Measurements from ENCODE around the gene KIF16B.
A peak's percentile ranks its signal among the peaks of the same experiment; 100 is the strongest.

KIF16B gene

GRCh38 chr20:16353417-16353781 lies 219.8 kb downstream of the KIF16B start:
- no peak for DNase-seq (ENCODE audit: low spot score)

- no peak for DNase-seq (ENCODE audit: low spot score)
These were observed 220.4 kb downstream of the KIF16B start for GRCh38 chr20:16352751-16353416.

GRCh38 chr20:16352321-16352720 lies 220.9 kb downstream of the KIF16B start:
- DNase-seq (ENCODE audit: low spot score) = no peak

- no peak for DNase-seq (ENCODE audit: low spot score)
These were observed 221.8 kb downstream of the KIF16B start for GRCh38 chr20:16351415-16351814.

GRCh38 chr20:16350465-16350864 lies 222.8 kb downstream of the KIF16B start:
- DNase-seq (ENCODE audit: low spot score) = peak; percentile 82

- DNase-seq (ENCODE audit: low spot score) = no peak
These were observed 223.6 kb downstream of the KIF16B start for GRCh38 chr20:16349523-16350260.

GRCh38 chr20:16346956-16347355 lies 226.3 kb downstream of the KIF16B start:
- DNase-seq (ENCODE audit: low spot score) = no peak

GRCh38 chr20:16337707-16338106 lies 235.5 kb downstream of the KIF16B start:
- DNase-seq (ENCODE audit: low spot score) = no peak

- DNase-seq (ENCODE audit: low spot score) = no peak
These were observed 245.6 kb downstream of the KIF16B start for GRCh38 chr20:16327606-16328005.

- no peak for DNase-seq (ENCODE audit: low spot score)
These were observed 252.0 kb downstream of the KIF16B start for GRCh38 chr20:16321291-16321690.

- no peak for DNase-seq (ENCODE audit: low spot score)
These were observed 255.5 kb downstream of the KIF16B start for GRCh38 chr20:16317445-16318362.

GRCh38 chr20:16316513-16316912 lies 256.7 kb downstream of the KIF16B start:
- no peak for DNase-seq (ENCODE audit: low spot score)

- DNase-seq (ENCODE audit: low spot score) = no peak
These were observed 258.5 kb downstream of the KIF16B start for GRCh38 chr20:16314748-16315159.

- DNase-seq (ENCODE audit: low spot score) = no peak
These were observed 258.9 kb downstream of the KIF16B start for GRCh38 chr20:16314320-16314719.

- DNase-seq (ENCODE audit: low spot score) = no peak
These were observed 259.3 kb downstream of the KIF16B start for GRCh38 chr20:16313917-16314316.

GRCh38 chr20:16312998-16313397 lies 260.2 kb downstream of the KIF16B start:
- no peak for DNase-seq (ENCODE audit: low spot score)

GRCh38 chr20:16311756-16312155 lies 261.5 kb downstream of the KIF16B start:
- DNase-seq (ENCODE audit: low spot score) = no peak

GRCh38 chr20:16308754-16309153 lies 264.5 kb downstream of the KIF16B start:
- no peak for DNase-seq (ENCODE audit: low spot score)

- DNase-seq (ENCODE audit: low spot score) = no peak
These were observed 270.4 kb downstream of the KIF16B start for GRCh38 chr20:16302818-16303217.

- no peak for DNase-seq (ENCODE audit: low spot score)
These were observed 271.3 kb downstream of the KIF16B start for GRCh38 chr20:16301986-16302385.

GRCh38 chr20:16299897-16300296 lies 273.4 kb downstream of the KIF16B start:
- DNase-seq (ENCODE audit: low spot score) = no peak

GRCh38 chr20:16296931-16297330 lies 276.3 kb downstream of the KIF16B start:
- DNase-seq (ENCODE audit: low spot score) = no peak

- no peak for DNase-seq (ENCODE audit: low spot score)
These were observed 277.7 kb downstream of the KIF16B start for GRCh38 chr20:16295534-16295933.
